GM21360 (cell line): ENCODE results near the gene FRMD7.

Source experiments
- ATAC-seq: cut with Tn5 transposase; IDR thresholded peaks from one replicate; pipeline ENCODE4 v1.9.1; 2021; ENCODE audit warnings: mild to moderate bottlenecking, moderate library complexity; ENCODE audit not compliant: unreplicated experiment

Gene FRMD7

DNA sequence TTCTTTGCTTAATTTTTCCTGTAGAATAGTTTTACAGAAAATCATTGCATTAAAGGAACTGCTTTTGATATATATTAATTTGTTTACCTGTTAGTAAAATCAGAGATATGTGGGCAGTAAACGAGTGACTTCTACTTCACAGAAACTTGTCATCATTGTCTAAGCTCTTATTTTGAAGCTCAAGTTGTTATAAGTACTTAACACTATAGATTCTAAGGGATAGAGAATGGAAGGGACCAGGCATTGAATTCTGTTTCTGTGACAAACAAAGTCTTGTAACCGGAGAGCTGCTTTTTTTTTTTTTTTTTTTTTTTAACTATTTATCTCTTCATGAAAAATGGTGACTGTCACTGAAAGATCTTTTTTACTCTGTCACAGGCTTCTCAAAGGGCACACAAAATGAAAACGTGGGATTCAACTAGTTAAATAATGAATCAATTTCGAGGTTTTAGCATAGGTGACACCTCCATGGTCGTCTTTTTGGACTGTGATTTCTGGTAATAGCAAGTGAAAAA is 90.3 kb downstream of the FRMD7 start:
- ATAC-seq, result no peak

DNA sequence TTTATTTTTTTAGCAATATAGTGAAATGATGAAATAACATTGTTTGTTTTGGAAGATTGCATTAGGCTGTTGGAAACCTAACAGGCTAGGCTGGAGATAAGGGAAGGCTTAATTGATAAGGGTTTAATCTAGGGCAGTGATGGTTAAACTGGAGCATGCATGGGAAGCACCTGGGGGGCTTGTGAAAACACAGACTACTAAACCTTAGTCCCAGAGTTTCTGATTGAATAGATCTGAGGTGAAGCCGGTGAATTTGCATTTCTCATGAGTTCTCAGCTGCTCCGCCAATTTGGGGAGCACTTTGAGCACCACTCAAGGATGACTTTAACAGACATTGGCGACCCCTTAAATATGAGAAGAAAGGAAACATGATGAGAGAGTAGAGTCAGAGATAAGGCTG is 93.2 kb downstream of the FRMD7 start:
- no peak for ATAC-seq

DNA sequence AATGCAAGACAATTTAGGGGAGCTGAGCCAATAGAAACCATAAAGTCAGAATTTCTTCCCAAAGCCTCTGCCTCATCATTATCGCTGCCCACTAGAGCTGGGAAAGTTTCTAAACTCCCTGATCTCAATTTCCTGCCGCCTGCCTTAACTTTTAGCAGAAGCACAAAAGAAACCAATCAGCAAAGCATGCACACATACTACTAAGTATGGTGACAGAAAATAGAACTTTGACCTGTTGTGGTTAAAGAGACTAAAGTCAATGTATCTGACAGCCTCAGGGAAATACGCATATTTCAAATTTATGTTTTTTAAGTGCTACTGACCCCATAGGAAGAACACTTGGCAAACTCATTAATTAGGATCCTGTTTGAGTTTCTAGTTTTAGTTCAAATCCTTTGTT is 94.7 kb downstream of the FRMD7 start:
- ATAC-seq, result no peak

DNA sequence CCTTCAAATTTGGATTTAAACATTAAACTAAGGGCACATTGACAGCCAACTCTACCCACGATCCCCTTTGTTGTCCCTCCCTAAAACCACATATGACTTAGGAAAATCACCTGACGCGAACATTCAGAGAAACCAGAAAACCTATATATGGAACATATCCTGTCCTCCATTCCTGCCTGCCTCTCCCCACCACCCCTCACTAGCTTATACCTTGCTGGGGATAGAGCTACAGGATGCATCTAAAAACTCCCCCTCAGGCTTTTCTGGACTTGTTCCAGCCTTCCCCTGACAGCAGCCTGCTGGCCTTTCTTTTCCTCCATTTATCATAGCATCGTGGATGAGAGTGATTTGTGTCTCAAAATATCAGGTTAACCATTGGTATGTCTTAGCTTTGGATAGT is 96.0 kb downstream of the FRMD7 start:
- no peak for ATAC-seq

DNA sequence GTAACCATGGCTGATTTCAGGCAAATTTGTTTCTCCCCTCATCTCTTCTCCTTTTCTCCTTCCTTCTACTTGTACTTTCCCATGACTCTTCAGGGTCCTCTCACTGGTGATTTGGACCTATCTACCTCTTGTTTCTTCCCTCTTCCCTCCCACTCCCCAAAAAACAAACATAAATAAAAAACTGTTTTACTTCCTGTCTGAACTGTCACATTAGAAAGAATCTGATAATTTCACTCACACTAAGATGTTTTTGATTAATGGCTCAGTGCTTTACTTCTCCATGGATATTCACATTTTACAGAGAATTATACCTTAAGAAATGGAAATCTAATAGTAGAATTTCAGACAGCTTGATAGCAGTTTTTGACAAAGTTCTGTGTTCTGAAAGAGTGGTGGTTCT is 97.6 kb downstream of the FRMD7 start:
- no peak for ATAC-seq
